HUES48 (cell line): ENCODE measurements around the gene SMAD6.

Source experiments
- H3K27ac ChIP-seq: one replicate; pipeline ENCODE4 v1.7.0; 2013; ENCODE audit warnings: low read depth, low read length, inconsistent platforms
- H3K27me3 ChIP-seq: 2 replicates; pipeline ENCODE4 v1.6.1; 2013; ENCODE audit warnings: mild to moderate bottlenecking, low read length; ENCODE audit not compliant: control insufficient read depth, insufficient read depth
- H3K36me3 ChIP-seq: 2 replicates; pipeline ENCODE4 v1.6.1; 2013; ENCODE audit warnings: low read length; ENCODE audit not compliant: control insufficient read depth, insufficient read depth
- H3K4me1 ChIP-seq: 2 replicates; pipeline ENCODE4 v1.6.1; 2013; ENCODE audit warnings: mild to moderate bottlenecking, low read length; ENCODE audit not compliant: control insufficient read depth, insufficient read depth
- H3K4me3 ChIP-seq: 2 replicates; pipeline ENCODE4 v1.5.1; 2013; ENCODE audit warnings: mild to moderate bottlenecking, low read depth, low read length
- H3K9ac ChIP-seq: 2 replicates; pipeline ENCODE4 v1.6.1; 2013; ENCODE audit warnings: mild to moderate bottlenecking, low read depth, low read length, moderate library complexity
- H3K9me3 ChIP-seq: 2 replicates; pipeline ENCODE4 v1.6.1; 2013; ENCODE audit warnings: low read length; ENCODE audit not compliant: control insufficient read depth, insufficient read depth

SMAD6 gene

DNA sequence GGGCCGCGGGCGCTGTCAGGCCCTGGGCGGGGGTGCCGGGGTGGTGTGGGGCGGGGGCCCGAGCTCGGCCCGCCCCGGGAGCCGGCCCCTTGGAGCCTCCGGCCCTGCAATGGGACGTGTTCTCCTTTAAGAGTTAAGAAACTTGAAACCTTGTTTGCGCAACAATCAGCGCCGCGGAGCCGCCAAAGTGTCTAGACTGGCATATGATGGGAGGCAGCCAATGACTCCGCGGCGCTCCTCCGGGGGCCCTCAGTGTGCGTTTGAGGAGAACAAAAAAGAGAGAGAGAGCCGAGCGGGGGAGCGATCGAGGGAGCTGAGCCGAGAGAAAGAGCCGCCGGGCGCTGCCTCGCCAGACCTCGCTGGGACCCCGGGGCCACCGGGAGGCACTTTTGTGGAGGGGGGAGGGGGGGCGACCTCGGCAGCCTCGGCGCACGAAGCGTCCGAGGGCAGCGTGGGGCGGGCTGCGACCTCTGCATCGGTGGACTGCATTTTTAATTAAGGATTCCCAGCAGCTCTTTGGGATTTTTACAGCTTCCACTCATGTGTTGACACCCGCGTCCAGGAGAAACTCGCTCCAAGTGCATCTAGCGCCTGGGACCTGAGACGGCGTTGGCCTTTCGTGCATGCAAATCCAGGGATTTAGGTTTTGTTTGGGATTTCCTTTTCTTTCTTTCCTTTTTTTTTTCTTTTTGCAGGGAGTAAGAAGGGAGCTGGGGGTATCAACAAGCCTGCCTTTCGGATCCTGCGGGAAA is at the start of gene SMAD6:
Gene SMAD6, plus strand, starts transcription at position 202 of the 752 bp plus-strand sequence. CDS start 1,023 bp downstream, outside the sequence.
- Histone ChIP-seq H3K27ac (peak within 1 kb of the TSS; percentile 88), H3K9ac (peak within 1 kb of the TSS; percentile 39), H3K4me3 (peak within 1 kb of the TSS; percentile 87), H3K4me1 (peaks cover 33% of the 10 kb centered on the region), H3K27me3 (peaks cover 44% of the 10 kb centered on the region), H3K36me3 (no peaks in the 10 kb centered on the region), H3K9me3 (no peaks in the 10 kb centered on the region)

- Histone ChIP-seq H3K27me3 (no peaks in the 10 kb centered on the region), H3K9me3 (no peaks in the 10 kb centered on the region), H3K36me3 (no peaks in the 10 kb centered on the region), H3K4me1 (peaks cover 21% of the 10 kb centered on the region), H3K4me3 (no peak overlapping the region), H3K9ac (no peak overlapping the region), H3K27ac (no peak overlapping the region)
Observed at GRCh38 chr15:66652806-66653205, 49.2 kb upstream of the SMAD6 start.

DNA sequence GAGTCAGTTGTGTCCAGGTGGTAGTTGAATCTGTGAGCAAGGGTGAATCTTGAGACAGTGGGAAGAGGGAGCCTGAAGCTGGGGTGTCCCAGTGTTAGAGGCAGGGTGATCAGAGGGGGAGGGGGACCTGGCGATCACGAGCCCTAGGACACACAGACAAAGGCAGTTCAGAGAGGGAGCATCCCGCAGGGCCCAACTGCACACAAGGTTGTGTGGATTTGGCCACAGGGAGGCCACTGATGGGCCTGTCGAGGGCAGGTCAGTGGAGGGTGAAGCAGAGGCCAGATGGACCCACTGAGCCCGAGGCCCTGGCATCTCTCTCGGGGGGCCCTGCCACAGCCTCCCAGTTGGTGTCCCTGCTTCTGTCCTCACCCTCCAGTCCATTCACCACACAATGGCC is 48.6 kb upstream of the SMAD6 start:
- Histone ChIP-seq H3K4me1 (peaks cover 24% of the 10 kb centered on the region), H3K9ac (no peak overlapping the region)

DNA sequence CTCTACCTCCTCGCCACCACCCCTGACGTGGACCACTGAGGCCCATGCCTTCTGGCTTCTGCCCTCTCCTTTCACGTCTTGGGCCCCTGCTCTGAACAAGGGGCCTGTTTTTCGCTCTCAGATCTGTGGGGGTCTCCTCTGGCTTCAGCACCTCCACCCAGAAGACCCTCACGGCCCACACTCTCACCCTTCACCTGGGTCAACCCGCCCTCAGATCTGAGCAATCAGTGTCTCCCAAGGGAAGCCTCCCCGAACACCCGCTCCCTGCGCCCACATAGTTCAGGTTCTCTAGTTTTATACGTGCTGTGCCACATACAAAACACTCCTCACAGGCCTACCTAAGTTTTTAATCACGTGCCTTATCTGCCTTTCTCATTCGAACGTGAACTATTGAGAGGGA is 48.2 kb upstream of the SMAD6 start:
- Histone ChIP-seq H3K36me3 (no peaks in the 10 kb centered on the region), H3K27me3 (no peaks in the 10 kb centered on the region), H3K4me1 (peaks cover 24% of the 10 kb centered on the region), H3K4me3 (no peak overlapping the region), H3K9ac (no peak overlapping the region), H3K9me3 (no peaks in the 10 kb centered on the region), H3K27ac (no peak overlapping the region)

More for the DNA sequence above, 48.6 kb upstream of the SMAD6 start:
- H3K36me3 ChIP-seq, result no peaks in the 10 kb centered on the region
- H3K9me3 ChIP-seq, result no peaks in the 10 kb centered on the region
- no peak overlapping the region for H3K27ac ChIP-seq
- no peaks in the 10 kb centered on the region for H3K27me3 ChIP-seq
- H3K4me3 ChIP-seq, result no peak overlapping the region

- H3K27ac ChIP-seq, result no peak overlapping the region
- H3K9me3 ChIP-seq, result no peaks in the 10 kb centered on the region
- no peak overlapping the region for H3K9ac ChIP-seq
- peak overlapping the region; percentile 14; the same call in 1 of the 2 replicates for H3K4me3 ChIP-seq
- no peaks in the 10 kb centered on the region for H3K36me3 ChIP-seq
- no peaks in the 10 kb centered on the region for H3K27me3 ChIP-seq
- peaks cover 24% of the 10 kb centered on the region for H3K4me1 ChIP-seq
Observed at GRCh38 chr15:66654361-66654738, 47.7 kb upstream of the SMAD6 start.

GRCh38 chr15:66654739-66655375 is 47.2 kb upstream of the SMAD6 start:
- H3K36me3 ChIP-seq, result no peaks in the 10 kb centered on the region
- peaks cover 24% of the 10 kb centered on the region for H3K4me1 ChIP-seq
- no peak overlapping the region for H3K9ac ChIP-seq
- peak overlapping the region; percentile 36; the same call in 1 of the 2 replicates for H3K4me3 ChIP-seq
- H3K9me3 ChIP-seq, result no peaks in the 10 kb centered on the region
- no peaks in the 10 kb centered on the region for H3K27me3 ChIP-seq
- H3K27ac ChIP-seq, result no peak overlapping the region

- Histone ChIP-seq H3K4me3 (no peak overlapping the region), H3K27me3 (no peaks in the 10 kb centered on the region), H3K9me3 (no peaks in the 10 kb centered on the region), H3K9ac (no peak overlapping the region), H3K27ac (peak overlapping the region; percentile 33), H3K4me1 (peaks cover 24% of the 10 kb centered on the region), H3K36me3 (no peaks in the 10 kb centered on the region)
Observed at GRCh38 chr15:66655511-66655910, 46.5 kb upstream of the SMAD6 start.

DNA sequence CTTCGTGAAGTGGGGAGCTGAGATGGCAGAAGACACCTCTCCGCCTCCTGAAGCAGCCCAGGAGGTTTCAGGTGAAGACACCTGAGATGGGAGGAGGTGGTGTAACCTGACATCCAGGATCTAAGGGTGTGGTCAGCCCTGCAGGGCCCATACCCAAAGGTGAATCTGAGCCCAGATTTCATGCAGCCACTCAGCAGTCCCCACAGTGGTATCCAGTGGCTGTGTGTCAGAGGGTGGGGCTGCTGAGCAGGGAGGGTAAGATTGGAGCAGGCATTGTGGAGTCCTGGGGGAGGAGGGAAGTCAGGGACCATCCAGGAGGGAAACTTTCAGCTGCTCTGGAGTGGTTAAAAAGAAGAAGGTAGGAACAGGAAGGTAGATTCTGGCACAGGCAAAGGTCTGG is 46.0 kb upstream of the SMAD6 start:
- no peaks in the 10 kb centered on the region for H3K9me3 ChIP-seq
- peaks cover 24% of the 10 kb centered on the region for H3K4me1 ChIP-seq
- no peak overlapping the region for H3K9ac ChIP-seq
- H3K36me3 ChIP-seq, result no peaks in the 10 kb centered on the region
- H3K27ac ChIP-seq, result no peak overlapping the region
- H3K4me3 ChIP-seq, result no peak overlapping the region
- H3K27me3 ChIP-seq, result no peaks in the 10 kb centered on the region

DNA sequence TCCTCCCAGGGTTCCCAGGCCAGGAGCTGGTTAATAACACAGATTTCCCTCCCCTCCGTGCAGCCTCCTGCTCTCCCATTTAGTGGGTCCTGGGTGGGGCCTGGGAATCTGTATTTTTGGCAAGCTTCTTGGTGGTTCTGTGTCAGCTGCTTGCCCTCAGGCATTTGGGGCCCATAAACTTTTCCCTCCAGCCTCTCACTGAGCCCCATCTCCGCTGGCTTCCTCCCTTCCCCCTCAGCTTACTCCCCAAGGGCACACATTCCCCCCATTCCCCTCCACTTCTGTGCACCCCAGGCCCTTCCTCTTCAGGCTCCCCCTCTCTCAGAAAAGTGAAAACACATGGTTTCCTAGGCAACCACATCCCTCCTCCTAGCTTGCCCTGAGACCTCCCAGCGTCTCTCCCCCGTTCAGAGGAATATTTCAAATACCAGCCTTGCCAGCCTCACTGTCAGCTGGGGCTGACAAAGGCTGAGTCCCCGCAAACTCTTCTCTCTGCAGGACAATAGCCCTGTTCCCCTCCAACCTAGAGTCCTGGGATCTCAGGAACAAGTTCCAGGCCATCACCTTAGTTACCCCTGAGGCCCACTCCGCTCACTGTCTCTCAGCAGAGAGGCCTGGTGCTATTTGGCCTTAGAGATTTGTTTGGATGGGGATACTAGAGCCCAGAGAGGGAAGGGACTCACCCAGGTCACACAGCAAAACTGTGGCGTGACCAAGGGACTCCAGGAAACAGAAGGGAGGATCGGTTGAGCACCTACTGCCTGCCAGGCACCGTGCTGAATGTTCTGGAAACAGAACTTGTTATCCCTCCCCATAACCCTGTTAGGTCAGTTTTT is 44.6 kb upstream of the SMAD6 start:
- no peaks in the 10 kb centered on the region for H3K9me3 ChIP-seq
- H3K9ac ChIP-seq, result no peak overlapping the region
- H3K36me3 ChIP-seq, result no peaks in the 10 kb centered on the region
- peaks cover 24% of the 10 kb centered on the region for H3K4me1 ChIP-seq
- no peak overlapping the region for H3K4me3 ChIP-seq
- H3K27me3 ChIP-seq, result no peaks in the 10 kb centered on the region
- H3K27ac ChIP-seq, result no peak overlapping the region

DNA sequence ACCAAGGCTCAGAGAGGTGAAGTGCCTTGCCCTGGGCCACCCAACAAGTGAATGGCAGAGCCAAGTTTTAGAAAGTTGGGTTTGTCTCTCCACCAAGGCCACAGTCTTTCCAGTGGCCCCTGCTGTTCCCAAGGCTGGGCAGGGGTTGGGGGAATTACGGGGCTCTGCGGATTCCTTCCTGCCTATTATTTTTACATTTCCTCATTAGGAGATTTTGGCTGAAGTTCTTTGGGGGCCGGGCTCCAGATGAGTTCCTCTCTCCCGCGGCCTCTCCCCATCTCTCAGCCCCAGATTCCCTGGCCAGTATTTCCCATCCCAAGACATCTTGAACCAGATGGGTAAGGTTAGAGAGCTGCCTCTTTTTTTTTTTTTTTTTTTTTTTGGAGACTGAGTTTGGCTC is 44.0 kb upstream of the SMAD6 start:
- Histone ChIP-seq H3K9ac (no peak overlapping the region), H3K36me3 (no peaks in the 10 kb centered on the region), H3K4me3 (no peak overlapping the region), H3K27ac (no peak overlapping the region), H3K27me3 (no peaks in the 10 kb centered on the region), H3K4me1 (peaks cover 24% of the 10 kb centered on the region), H3K9me3 (no peaks in the 10 kb centered on the region)

- peaks cover 24% of the 10 kb centered on the region for H3K4me1 ChIP-seq
- no peak overlapping the region for H3K9ac ChIP-seq
- H3K36me3 ChIP-seq, result no peaks in the 10 kb centered on the region
- H3K4me3 ChIP-seq, result no peak overlapping the region
- H3K27me3 ChIP-seq, result no peaks in the 10 kb centered on the region
- no peaks in the 10 kb centered on the region for H3K9me3 ChIP-seq
- H3K27ac ChIP-seq, result no peak overlapping the region
Observed at GRCh38 chr15:66658855-66659254, 43.2 kb upstream of the SMAD6 start.
